ENCODE results near the gene SLC26A6. TPM values are rescaled to one million over a fixed set of nuclear protein-coding genes. Genes with fewer than 3 reads are reported as not detected.

SLC26A6 gene
- total and polyA plus RNA-seq, 2 donors from 2014 or later: 15.4 to 20.6 TPM

DNA sequence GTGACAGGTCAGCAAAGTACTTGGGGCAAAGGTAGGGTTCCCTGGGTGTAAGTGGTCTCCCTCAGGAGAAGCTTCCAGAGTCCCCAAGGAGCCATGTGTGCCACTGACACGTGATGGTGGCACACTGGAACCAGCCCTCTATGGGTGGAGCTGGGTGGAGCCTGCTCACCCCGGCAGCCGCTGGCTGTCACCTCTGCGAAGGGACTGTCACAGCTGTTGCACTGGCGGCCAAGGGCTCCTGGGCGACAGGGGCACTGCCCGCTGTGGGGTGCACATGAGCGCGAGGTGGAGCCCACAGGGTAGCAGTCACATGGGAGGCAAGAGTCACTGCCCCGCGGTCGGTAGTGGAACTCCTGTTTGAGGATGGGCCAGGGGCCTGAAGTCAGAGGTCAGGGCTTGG is 15.5 kb upstream of the SLC26A6 start:
- H3K9ac ChIP-seq (ENCODE audit: low read length in 3 of 3): no peak overlapping the region
- no peaks in the 10 kb centered on the region for H3K9me3 ChIP-seq (ENCODE audit: control insufficient read depth in 2 of 3, insufficient read depth in 1 of 3, low read length in 3 of 3)
- no peak overlapping the region for H3K27ac ChIP-seq (ENCODE audit: low read depth in 2 of 2, low read length in 2 of 2)
- intact Hi-C loops (cut with DNase I): no loop called here
- TF ChIP-seq, protein P1, sequence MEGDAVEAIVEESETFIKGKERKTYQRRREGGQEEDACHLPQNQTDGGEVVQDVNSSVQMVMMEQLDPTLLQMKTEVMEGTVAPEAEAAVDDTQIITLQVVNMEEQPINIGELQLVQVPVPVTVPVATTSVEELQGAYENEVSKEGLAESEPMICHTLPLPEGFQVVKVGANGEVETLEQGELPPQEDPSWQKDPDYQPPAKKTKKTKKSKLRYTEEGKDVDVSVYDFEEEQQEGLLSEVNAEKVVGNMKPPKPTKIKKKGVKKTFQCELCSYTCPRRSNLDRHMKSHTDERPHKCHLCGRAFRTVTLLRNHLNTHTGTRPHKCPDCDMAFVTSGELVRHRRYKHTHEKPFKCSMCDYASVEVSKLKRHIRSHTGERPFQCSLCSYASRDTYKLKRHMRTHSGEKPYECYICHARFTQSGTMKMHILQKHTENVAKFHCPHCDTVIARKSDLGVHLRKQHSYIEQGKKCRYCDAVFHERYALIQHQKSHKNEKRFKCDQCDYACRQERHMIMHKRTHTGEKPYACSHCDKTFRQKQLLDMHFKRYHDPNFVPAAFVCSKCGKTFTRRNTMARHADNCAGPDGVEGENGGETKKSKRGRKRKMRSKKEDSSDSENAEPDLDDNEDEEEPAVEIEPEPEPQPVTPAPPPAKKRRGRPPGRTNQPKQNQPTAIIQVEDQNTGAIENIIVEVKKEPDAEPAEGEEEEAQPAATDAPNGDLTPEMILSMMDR (IDR thresholded peaks at IDR 0.05; ENCODE audit: borderline replicate concordance, extremely low read depth, insufficient read depth): no peak
- no peaks in the 10 kb centered on the region for H3K36me3 ChIP-seq (ENCODE audit: control insufficient read depth in 2 of 3, insufficient read depth in 3 of 3, low read length in 3 of 3)
- H3K4me1 ChIP-seq (ENCODE audit: control insufficient read depth in 2 of 3, insufficient read depth in 2 of 3, low read depth in 1 of 3, low read length in 3 of 3): peaks cover 0 to 3% (median 0%) of the 10 kb centered on the region in 3 donors
- H3K27me3 ChIP-seq (ENCODE audit: control insufficient read depth, insufficient read depth, low read length): no peaks in the 10 kb centered on the region
- DNase-seq (no peak), FAIRE-seq (no peak)
- no peak overlapping the region for H3K4me3 ChIP-seq (ENCODE audit: low read length in 3 of 3)

DNA sequence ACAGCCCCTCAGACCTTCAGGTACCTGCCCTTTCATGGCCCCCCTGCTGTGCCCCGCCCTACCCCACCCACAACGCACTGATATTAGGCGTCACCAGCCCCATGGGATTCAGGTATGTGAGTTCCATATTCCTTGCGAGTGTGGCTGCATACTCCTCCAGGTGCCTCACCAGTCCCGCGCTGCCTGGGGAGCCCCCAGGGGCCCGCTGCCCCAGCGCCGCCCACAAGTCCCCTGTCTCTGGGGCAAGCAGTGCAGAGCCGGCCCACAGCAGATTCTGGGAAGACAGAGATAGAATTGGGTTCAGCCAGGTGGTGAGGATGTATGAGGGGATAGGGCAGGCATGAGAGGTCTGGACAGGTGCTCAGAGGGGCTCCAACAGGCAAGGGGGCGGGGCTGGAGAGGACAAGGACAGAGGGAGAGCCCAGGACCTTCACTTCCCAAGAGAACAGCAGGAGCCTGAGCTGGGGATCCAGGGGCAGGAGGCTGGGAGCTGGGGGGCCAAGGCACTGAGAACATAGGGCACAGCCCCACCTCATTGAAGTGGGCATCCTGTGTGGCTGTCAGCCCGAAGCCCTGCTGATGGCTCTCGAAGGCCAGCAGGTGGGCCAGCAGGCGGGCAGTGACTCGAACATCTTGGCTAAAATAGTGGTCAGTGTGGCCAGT is 13.1 kb upstream of the SLC26A6 start:
- Histone ChIP-seq H3K4me1 (ENCODE audit: control insufficient read depth in 2 of 3, insufficient read depth in 2 of 3, low read depth in 1 of 3, low read length in 3 of 3) (no peaks in the 10 kb centered on the region), H3K27me3 (ENCODE audit: control insufficient read depth, insufficient read depth, low read length) (no peaks in the 10 kb centered on the region), H3K9me3 (ENCODE audit: control insufficient read depth in 2 of 3, insufficient read depth in 1 of 3, low read length in 3 of 3) (no peaks in the 10 kb centered on the region), H3K27ac (ENCODE audit: low read depth in 2 of 2, low read length in 2 of 2) (no peak overlapping the region), H3K36me3 (ENCODE audit: control insufficient read depth in 2 of 3, insufficient read depth in 3 of 3, low read length in 3 of 3) (no peaks in the 10 kb centered on the region), H3K9ac (ENCODE audit: low read length in 3 of 3) (no peak overlapping the region), H3K4me3 (ENCODE audit: low read length in 3 of 3) (no peak overlapping the region)
- intact Hi-C loops (cut with DNase I): no loop called here
- DNase-seq (no peak), FAIRE-seq (no peak)
- TF ChIP-seq, protein P1 (IDR thresholded peaks at IDR 0.05; ENCODE audit: borderline replicate concordance, extremely low read depth, insufficient read depth): no peak

DNA sequence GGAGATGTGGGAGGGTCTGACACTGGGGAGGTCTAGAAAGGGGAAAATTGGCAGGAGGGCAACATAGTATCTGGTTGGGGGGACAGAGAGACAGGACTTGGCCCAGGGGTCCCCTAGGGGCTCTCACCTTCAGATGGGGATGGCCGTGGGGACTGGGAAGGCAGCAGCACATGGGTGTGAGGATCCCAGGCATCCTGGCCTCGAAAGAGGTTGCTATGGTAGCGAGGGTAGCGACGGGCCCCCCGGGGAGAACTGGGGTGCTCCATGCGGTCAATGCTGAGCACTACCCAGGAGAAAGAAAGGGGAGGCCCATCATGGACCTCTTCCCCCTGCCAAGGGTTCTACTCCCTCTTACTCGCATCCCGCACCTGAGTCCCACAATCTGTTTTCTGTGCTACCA is 12.5 kb upstream of the SLC26A6 start:
- no peak overlapping the region for H3K9ac ChIP-seq (ENCODE audit: low read length in 3 of 3)
- FAIRE-seq (no peak), DNase-seq (no peak)
- no peak overlapping the region for H3K4me3 ChIP-seq (ENCODE audit: low read length in 3 of 3)
- TF ChIP-seq, protein P1 (IDR thresholded peaks at IDR 0.05; ENCODE audit: borderline replicate concordance, extremely low read depth, insufficient read depth): no peak
- H3K4me1 ChIP-seq (ENCODE audit: control insufficient read depth in 2 of 3, insufficient read depth in 2 of 3, low read depth in 1 of 3, low read length in 3 of 3): no peaks in the 10 kb centered on the region
- no peak overlapping the region for H3K27ac ChIP-seq (ENCODE audit: low read depth in 2 of 2, low read length in 2 of 2)
- no peaks in the 10 kb centered on the region for H3K36me3 ChIP-seq (ENCODE audit: control insufficient read depth in 2 of 3, insufficient read depth in 3 of 3, low read length in 3 of 3)
- no peaks in the 10 kb centered on the region for H3K9me3 ChIP-seq (ENCODE audit: control insufficient read depth in 2 of 3, insufficient read depth in 1 of 3, low read length in 3 of 3)
- intact Hi-C loops (cut with DNase I): no loop called here
- H3K27me3 ChIP-seq (ENCODE audit: control insufficient read depth, insufficient read depth, low read length): no peaks in the 10 kb centered on the region

Data from kidney (tissue), 14 donors.